ENCODE results near the gene PTOV1.

- TF ChIP-seq CTCF (tag by site-specific recombination; IDR thresholded peaks at IDR 0.05): no peak
- TF ChIP-seq ZNF423 (tag by site-specific recombination; IDR thresholded peaks at IDR 0.05): no peak
- TF ChIP-seq ZNF350 (tag by site-specific recombination; IDR thresholded peaks at IDR 0.05): no peak
- TF ChIP-seq ZNF214 (tag by site-specific recombination; IDR thresholded peaks at IDR 0.05; ENCODE audit: borderline replicate concordance): no peak
- TF ChIP-seq KLF17 (tag by site-specific recombination; IDR thresholded peaks at IDR 0.05): no peak
- no peak for TF ChIP-seq PBX3 (CRISPR knock-in tag; IDR thresholded peaks at IDR 0.05)
- TF ChIP-seq ZNF24 (tag by site-specific recombination; IDR thresholded peaks at IDR 0.05): no peak
- TF ChIP-seq ZNF404 (tag by site-specific recombination; IDR thresholded peaks at IDR 0.05): no peak
- TF ChIP-seq SCRT2 (tag by site-specific recombination; IDR thresholded peaks at IDR 0.05): no peak
- TF ChIP-seq ZNF561 (tag by site-specific recombination; IDR thresholded peaks at IDR 0.05; ENCODE audit: borderline replicate concordance): no peak
- no peak for TF ChIP-seq ZNF175 (tag by site-specific recombination; IDR thresholded peaks at IDR 0.05)
- TF ChIP-seq BCL11A (tag by site-specific recombination; IDR thresholded peaks at IDR 0.05; ENCODE audit: low read depth): no peak
- TF ChIP-seq ZNF560 (tag by site-specific recombination; IDR thresholded peaks at IDR 0.05; ENCODE audit: borderline replicate concordance): no peak
- TF ChIP-seq ZNF664 (tag by site-specific recombination; IDR thresholded peaks at IDR 0.05): no peak
Measured at GRCh38 chr19:49857838-49858087, 6.8 kb downstream of the PTOV1 start.

Measured in HEK293 (cell line).